ENCODE data around the gene GRAMD1A. TPM values are rescaled to one million over a fixed set of nuclear protein-coding genes. Genes with fewer than 3 reads are reported as not detected.

The GRAMD1A gene
- total and polyA plus RNA-seq, 2 of the 8 experiments (the other 6 are each of a cell fraction or from before 2014, with no cell fraction given): 113 to 154 TPM

DNA sequence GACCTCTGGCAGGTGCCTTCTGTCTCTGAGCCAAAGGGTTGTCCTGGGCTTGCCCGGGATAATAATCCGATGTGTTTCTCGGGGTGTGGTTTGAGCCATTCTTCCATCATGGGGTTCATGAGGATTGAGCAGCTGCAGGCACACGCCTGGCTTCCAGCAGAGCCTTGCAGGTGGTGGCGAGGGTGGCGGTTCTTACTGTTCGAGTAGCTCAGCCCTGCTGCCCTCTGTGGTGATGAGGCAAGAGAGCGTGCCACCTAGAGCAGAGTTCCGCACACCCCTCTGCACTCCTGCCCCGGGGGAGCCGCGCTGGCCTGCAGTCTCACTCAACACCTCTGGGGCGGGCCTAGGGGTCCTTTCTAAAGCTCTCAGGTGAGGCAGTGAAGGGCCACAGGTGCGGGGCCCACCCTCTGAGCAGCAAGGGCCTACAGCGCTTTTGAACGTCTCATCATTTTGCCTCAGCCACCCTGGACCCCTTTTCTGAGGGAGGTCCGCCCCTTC, 33.9 kb downstream of the GRAMD1A start:
- Histone ChIP-seq H3K79me2 (ENCODE audit: control insufficient read depth in 1 of 2, insufficient read depth in 2 of 2, low read length in 2 of 2) (no peaks in the 10 kb centered on the region), H3K36me3 (ENCODE audit: control insufficient read depth in 2 of 4, insufficient read depth in 4 of 4, low read length in 3 of 4) (no peaks in the 10 kb centered on the region; a peak in 1 of 8 replicates), H3K23ac (ENCODE audit: insufficient read length) (no peak overlapping the region), H4K8ac (ENCODE audit: extremely low read depth, insufficient read depth, low read length) (no peak overlapping the region), H3K9ac (replicated peaks in 1 of 4; ENCODE audit: extremely low read depth in 1 of 4, low read depth in 3 of 4, low read length in 3 of 4) (no peak overlapping the region), H2BK15ac (ENCODE audit: low read length) (no peak overlapping the region), H3K27me3 (replicated peaks in 1 of 4; ENCODE audit: control insufficient read depth in 3 of 4, extremely low read depth in 1 of 4, insufficient read depth in 3 of 4, low read length in 3 of 4) (peaks cover 4 to 32% (median 28%) of the 10 kb centered on the region in 4 experiments), H4K5ac (ENCODE audit: insufficient read length, low read depth, low read length) (no peak overlapping the region), H2BK20ac (ENCODE audit: low read length) (no peak overlapping the region), H2AK5ac (ENCODE audit: low read depth, low read length) (no peak overlapping the region), H3K4me2 (ENCODE audit: insufficient read depth in 1 of 2, low read depth in 2 of 2, low read length in 2 of 2) (no peak overlapping the region), H2BK120ac (replicated peaks; ENCODE audit: low read depth, low read length) (no peak overlapping the region), H2AFZ (ENCODE audit: low read length) (no peak overlapping the region), H3K14ac (ENCODE audit: insufficient read length) (no peak overlapping the region), H2BK12ac (ENCODE audit: low read depth, low read length) (no peak overlapping the region), H3K23me2 (ENCODE audit: low read depth, low read length) (peaks cover 10% of the 10 kb centered on the region; the same call in 1 of the 2 replicates), H3K4me3 (ENCODE audit: extremely low read depth in 1 of 4, insufficient read depth in 2 of 4, low read depth in 3 of 4, low read length in 4 of 4) (no peak overlapping the region), H3K27ac (ENCODE audit: low read depth, low read length) (no peak overlapping the region), H3K79me1 (ENCODE audit: low read depth, low read length) (no peaks in the 10 kb centered on the region), H3K9me3 (ENCODE audit: insufficient read depth in 2 of 2, low read depth in 1 of 2, low read length in 1 of 2) (no peaks in the 10 kb centered on the region), H3K18ac (ENCODE audit: extremely low read depth, low read length) (no peak overlapping the region), H4K91ac (replicated peaks; ENCODE audit: insufficient read length, low read length) (no peak overlapping the region), H3K4ac (replicated peaks; ENCODE audit: insufficient read length, low read depth, low read length) (no peak overlapping the region), H3K56ac (replicated peaks; ENCODE audit: insufficient read length, low read depth, low read length) (no peak overlapping the region), H4K20me1 (replicated peaks in 1 of 2; ENCODE audit: control insufficient read depth in 1 of 2, insufficient read depth in 2 of 2, low read length in 2 of 2) (peaks cover 0 to 3% of the 10 kb centered on the region in 2 experiments), H3K4me1 (replicated peaks in 1 of 4; ENCODE audit: control insufficient read depth in 3 of 4, insufficient read depth in 4 of 4, low read length in 3 of 4) (peaks cover 0 to 9% (median 5%) of the 10 kb centered on the region in 4 experiments; a peak in 6 of 7 replicates), H2BK5ac (ENCODE audit: low read depth, low read length) (no peak overlapping the region)
- 89% methylated on average over 16 of the region's 17 CpGs; no CpG with 5 or more reads in 1 of the 2 experiments for WGBS, 2 experiments (ENCODE audit: extremely low coverage in 1 of 2, insufficient coverage in 1 of 2, insufficient read length in 1 of 2, insufficient replicate concordance in 2 of 2, low coverage in 1 of 2, low lambda C conversion rate in 2 of 2, missing lambda C conversion rate in 1 of 2)
- DNase-seq (ENCODE audit: low read depth in 1 of 2, low spot score in 2 of 2) (no peak), FAIRE-seq (no peak)
- POLR2A ChIA-PET (ENCODE audit: partially characterized antibody): interaction anchor here (1.0 to 2.0 kb wide), 3 partner anchors 8 to 12 kb away, joined by 3 to 10 read pairs (median 5); no protein-coding TSS in a partner anchor
- CTCF ChIA-PET (ENCODE audit: partially characterized antibody): interaction anchor here (2.9 kb wide), 1 partner anchor 10 kb away, joined by 14 read pairs; no protein-coding TSS in a partner anchor
- TF ChIP-seq PHF8 (conservative IDR thresholded peaks at IDR 0.05; ENCODE audit: low read depth, low read length) (no peak), POLR2AphosphoS5 (IDR thresholded peaks at IDR 0.05; ENCODE audit: low read depth, low read length) (no peak), CTBP2 (IDR thresholded peaks at IDR 0.05; ENCODE audit: borderline replicate concordance, insufficient read depth, insufficient read length, low read length) (no peak), CBX8 (IDR thresholded peaks at IDR 0.05; ENCODE audit: borderline replicate concordance, low read depth, low read length) (no peak), CREB1 (IDR thresholded peaks at IDR 0.05) (no peak), JUND (IDR thresholded peaks at IDR 0.05; ENCODE audit: low read length) (no peak), MAX (IDR thresholded peaks at IDR 0.05) (no peak)

Data from H1 (cell line).